K562 (cell line): ENCODE results near the gene STYX.

Experiments used
- FOXK2 ChIP-seq, 2 experiments: fragments of 450-650 bp; IDR thresholded peaks in 1 of 2; conservative IDR thresholded peaks in 1 of 2; 2 replicates each; pipeline ENCODE4 v1.6.1; 2016; ENCODE audit warnings: low read depth in 2 of 2, mild to moderate bottlenecking in 1 of 2
- MAX ChIP-seq: sonication (generic); formaldehyde crosslinking; IDR thresholded peaks from 2 replicates; pipeline ENCODE4 v1.9.0; 2022; ENCODE audit warnings: mild to moderate bottlenecking, missing genetic modification reagents
- NR2F6 ChIP-seq: fragments of 450-650 bp; formaldehyde crosslinking; IDR thresholded peaks from 2 replicates; pipeline ENCODE4 v1.4.0; 2020; ENCODE audit warnings: mild to moderate bottlenecking
- POLR2G ChIP-seq: fragments of 200-400 bp; formaldehyde crosslinking; IDR thresholded peaks from 2 replicates; pipeline ENCODE4 v1.6.1; 2017; ENCODE audit warnings: low read depth, mild to moderate bottlenecking, antibody characterized with exemption, low read length, moderate library complexity
- SOX6 ChIP-seq: fragments of 450-650 bp; IDR thresholded peaks from 2 replicates; pipeline ENCODE4 v1.6.1; 2014; ENCODE audit warnings: mild to moderate bottlenecking
- TEAD2 ChIP-seq: fragments of 450-650 bp; IDR thresholded peaks from 2 replicates; pipeline ENCODE4 v1.6.1; 2016; ENCODE audit warnings: missing genetic modification characterization, control low read depth, missing compliant biosample characterization
- TFE3 ChIP-seq: fragments of 450-650 bp; formaldehyde crosslinking; IDR thresholded peaks from 2 replicates; pipeline ENCODE4 v1.4.0; 2020; ENCODE audit warnings: mild to moderate bottlenecking, mixed read lengths
- THAP12 ChIP-seq: fragments of 250-450 bp; sonication (Bioruptor Pico); IDR thresholded peaks from 2 replicates; pipeline ENCODE4 v1.9.0; 2021; ENCODE audit warnings: mild to moderate bottlenecking, inconsistent platforms
- ZBTB11 ChIP-seq, 3 experiments: fragments of 200-800 bp in 1 of 3; fragments of 250-450 bp in 1 of 3; fragments of 450-650 bp in 1 of 3; sonication (Bioruptor Pico) in 1 of 3; sonication (Bioruptor generic) in 1 of 3; formaldehyde crosslinking in 1 of 3; IDR thresholded peaks; 2 replicates each; pipeline versions ENCODE4 v1.6.1 to v1.8.0; 2016 to 2022; ENCODE audit warnings: mild to moderate bottlenecking in 2 of 3, missing genetic modification characterization in 2 of 3, missing compliant biosample characterization in 1 of 3, moderate library complexity in 1 of 3
- ZNF282 ChIP-seq: sonication (generic); formaldehyde crosslinking; IDR thresholded peaks from 2 replicates; pipeline ENCODE4 v1.8.1; 2023; ENCODE audit warnings: missing genetic modification reagents

GRCh38 chr14:52694761-52695480 is 35.0 kb upstream of the STYX start:
- TF ChIP-seq ZBTB11 (CRISPR knock-in tag; IDR thresholded peaks at IDR 0.05): no peak
- TF ChIP-seq SOX6: no peak
- TF ChIP-seq TEAD2 (tag): no peak
- TF ChIP-seq MAX: peak; percentile 28; the same call in 1 of the 2 replicates
- no peak for TF ChIP-seq POLR2G
- no peak for TF ChIP-seq NR2F6 (CRISPR knock-in tag)
- no peak for TF ChIP-seq ZNF282
- no peak for TF ChIP-seq FOXK2 (conservative IDR thresholded peaks at IDR 0.05 in 1 of 2, IDR thresholded peaks at IDR 0.05 in 1 of 2; ENCODE audit: low read depth in 2 of 2)
- no peak for TF ChIP-seq THAP12 (CRISPR knock-in tag)
- TF ChIP-seq TFE3 (CRISPR knock-in tag): no peak
